ENCODE measurements around the gene C2.
"Not testable (repeated sequence)": the region's sequence is repeated elsewhere in the genome, so short reads cannot be mapped to it uniquely, and the experiment has no call there.

The C2 gene

GRCh38 chr6:31901415-31901952 is 26.0 kb upstream of the C2 start:
- POLR2A ChIA-PET (ENCODE audit: low non-redundant PET): interaction anchor here (1.5 kb wide), 1 partner anchor 44 kb away, joined by 8 read pairs; the partner anchor contains the start of gene CFB
- CTCF ChIA-PET: no interaction called here
- H3K27ac ChIP-seq: peak overlapping the region; percentile 90
- peak; percentile 48 for DNase-seq (ENCODE audit: low spot score)
- TF ChIP-seq, protein P1, sequence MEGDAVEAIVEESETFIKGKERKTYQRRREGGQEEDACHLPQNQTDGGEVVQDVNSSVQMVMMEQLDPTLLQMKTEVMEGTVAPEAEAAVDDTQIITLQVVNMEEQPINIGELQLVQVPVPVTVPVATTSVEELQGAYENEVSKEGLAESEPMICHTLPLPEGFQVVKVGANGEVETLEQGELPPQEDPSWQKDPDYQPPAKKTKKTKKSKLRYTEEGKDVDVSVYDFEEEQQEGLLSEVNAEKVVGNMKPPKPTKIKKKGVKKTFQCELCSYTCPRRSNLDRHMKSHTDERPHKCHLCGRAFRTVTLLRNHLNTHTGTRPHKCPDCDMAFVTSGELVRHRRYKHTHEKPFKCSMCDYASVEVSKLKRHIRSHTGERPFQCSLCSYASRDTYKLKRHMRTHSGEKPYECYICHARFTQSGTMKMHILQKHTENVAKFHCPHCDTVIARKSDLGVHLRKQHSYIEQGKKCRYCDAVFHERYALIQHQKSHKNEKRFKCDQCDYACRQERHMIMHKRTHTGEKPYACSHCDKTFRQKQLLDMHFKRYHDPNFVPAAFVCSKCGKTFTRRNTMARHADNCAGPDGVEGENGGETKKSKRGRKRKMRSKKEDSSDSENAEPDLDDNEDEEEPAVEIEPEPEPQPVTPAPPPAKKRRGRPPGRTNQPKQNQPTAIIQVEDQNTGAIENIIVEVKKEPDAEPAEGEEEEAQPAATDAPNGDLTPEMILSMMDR (conservative IDR thresholded peaks at IDR 0.05; ENCODE audit: low read depth): no peak

DNA sequence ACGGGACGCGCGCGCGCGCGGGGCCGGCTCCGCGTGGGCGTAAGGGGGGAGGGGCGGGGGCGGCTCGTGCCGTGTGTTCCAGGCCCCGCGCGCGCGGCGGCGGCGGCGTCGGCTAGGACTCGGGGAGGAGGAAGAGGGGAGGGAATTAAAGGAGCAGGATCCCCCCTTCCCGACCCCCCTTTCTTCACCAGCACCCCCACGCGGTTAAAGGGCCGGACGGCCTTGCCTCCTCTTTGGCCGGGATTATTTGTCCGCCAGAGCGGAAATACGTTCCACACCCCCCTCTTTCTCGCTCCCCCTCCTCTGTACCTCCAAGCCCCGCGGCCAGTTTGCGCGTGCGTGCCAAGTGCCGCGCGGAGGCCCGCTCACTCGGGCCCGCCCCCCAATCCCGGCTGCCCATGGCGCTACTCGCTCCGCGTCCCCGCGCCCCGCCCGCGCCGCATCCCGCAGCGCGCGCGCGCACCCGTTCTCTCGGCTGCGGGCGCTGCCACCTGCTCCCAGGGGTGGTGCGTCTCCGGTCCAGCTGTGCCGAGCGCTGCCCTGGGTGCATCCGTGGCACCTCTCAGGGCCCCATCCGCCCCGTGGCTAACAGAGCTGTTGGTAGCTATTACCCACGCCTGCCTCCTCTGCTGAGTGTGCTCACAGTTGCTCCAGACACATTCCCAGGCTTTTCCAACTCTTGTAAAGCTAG is 25.4 kb upstream of the C2 start, which contains the start of gene ZBTB12:
TSS of gene ZBTB12 (minus strand) at position 134 of the 691 bp plus-strand sequence. CDS start 781 bp downstream, outside the sequence.
- DNase-seq (ENCODE audit: low spot score): peak; percentile 89
- CTCF ChIA-PET: interaction anchor here (1.1 kb wide), 1 partner anchor 50 kb away, joined by 3 read pairs; no protein-coding TSS in a partner anchor
- TF ChIP-seq, protein P1 (conservative IDR thresholded peaks at IDR 0.05; ENCODE audit: low read depth): no peak
- POLR2A ChIA-PET (ENCODE audit: low non-redundant PET): interaction anchor here (0.6 to 1.5 kb wide), 2 partner anchors 44 to 64 kb away, joined by 3 to 8 read pairs; partner anchors contain the start of gene CFB
- H3K27ac ChIP-seq: peak within 1 kb of the TSS; percentile 90

DNA sequence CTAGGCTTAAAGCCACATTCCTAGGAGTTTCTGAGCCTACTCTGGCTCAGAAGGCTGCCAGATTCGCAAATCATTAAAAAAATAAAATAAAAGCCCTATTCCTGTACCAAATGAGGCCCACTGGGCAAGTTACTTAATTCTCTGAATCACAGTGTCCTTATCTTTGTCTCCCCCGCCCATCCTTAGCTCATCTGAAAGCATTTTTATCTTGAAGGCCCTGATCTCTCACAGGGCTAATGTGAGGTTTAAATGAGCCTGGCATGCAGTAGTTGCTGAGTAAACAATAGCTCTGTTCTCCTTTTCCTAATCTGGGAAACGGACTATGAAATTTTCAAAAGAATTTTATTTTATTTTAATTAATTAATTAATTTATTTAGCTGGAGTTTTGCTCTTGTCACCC is 23.6 kb upstream of the C2 start:
- POLR2A ChIA-PET (ENCODE audit: low non-redundant PET): no interaction called here
- no peak for DNase-seq (ENCODE audit: low spot score)
- CTCF ChIA-PET: interaction anchor here (0.5 kb wide), 1 partner anchor 559 kb away, joined by 3 read pairs; no protein-coding TSS in a partner anchor
- H3K27ac ChIP-seq: no peak overlapping the region
- TF ChIP-seq, protein P1 (conservative IDR thresholded peaks at IDR 0.05; ENCODE audit: low read depth): no peak

DNA sequence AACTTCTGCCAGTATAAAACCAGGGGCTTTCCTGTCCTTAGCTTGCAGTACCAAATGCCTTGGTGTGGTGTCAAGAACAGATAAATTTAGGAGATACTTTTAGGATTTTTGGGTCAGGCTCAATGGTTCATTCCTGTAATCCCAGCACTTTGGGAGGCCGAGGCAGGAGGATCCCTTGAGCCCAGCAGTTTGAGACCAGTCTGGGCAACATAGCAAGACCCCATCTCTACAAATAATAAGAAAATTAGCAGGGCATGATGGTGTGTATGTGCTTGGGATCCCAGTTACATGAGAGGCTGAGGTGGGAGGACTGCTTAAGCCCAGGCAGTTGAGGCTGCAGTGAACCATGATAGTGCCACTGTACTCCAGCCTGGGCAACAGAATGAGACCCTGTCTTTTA is 22.5 kb upstream of the C2 start:
- TF ChIP-seq, protein P1 (conservative IDR thresholded peaks at IDR 0.05; ENCODE audit: low read depth): no peak
- POLR2A ChIA-PET (ENCODE audit: low non-redundant PET): no interaction called here
- CTCF ChIA-PET: interaction anchor here (0.7 kb wide), 1 partner anchor 1282 kb away, joined by 5 read pairs; no protein-coding TSS in a partner anchor

DNA sequence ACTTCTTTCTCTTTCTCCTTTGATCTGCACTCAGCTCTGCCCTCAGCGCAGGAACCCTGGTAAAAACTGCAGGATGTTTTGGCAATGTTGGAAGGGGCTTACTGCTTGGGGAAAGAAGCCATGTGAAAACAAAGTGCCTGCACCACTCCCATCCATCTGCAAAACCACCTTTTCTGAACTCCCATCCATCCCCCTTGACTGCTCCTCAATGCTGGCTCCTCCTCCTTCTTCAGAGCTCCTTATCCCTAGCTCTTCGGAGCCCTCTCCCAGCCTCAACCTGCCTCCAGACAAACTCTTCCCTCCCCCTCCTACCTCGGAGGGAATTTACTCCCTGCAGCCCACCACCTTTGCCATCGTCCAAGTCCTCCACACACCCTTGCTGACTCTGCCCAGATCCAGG is 21.4 kb upstream of the C2 start:
- DNase-seq (ENCODE audit: low spot score): no peak
- POLR2A ChIA-PET (ENCODE audit: low non-redundant PET): interaction anchor here (0.6 kb wide), 1 partner anchor 74 kb away, joined by 4 read pairs; no protein-coding TSS in a partner anchor
- H3K27ac ChIP-seq: no peak overlapping the region
- CTCF ChIA-PET: no interaction called here
- TF ChIP-seq, protein P1 (conservative IDR thresholded peaks at IDR 0.05; ENCODE audit: low read depth): no peak

More for the DNA sequence above, 22.5 kb upstream of the C2 start:
- no peak for DNase-seq (ENCODE audit: low spot score)
- no peak overlapping the region for H3K27ac ChIP-seq

GRCh38 chr6:31906727-31907126 is 20.8 kb upstream of the C2 start:
- CTCF ChIA-PET; H3K27ac ChIP-seq; DNase-seq (ENCODE audit: low spot score): not testable (repeated sequence)
- POLR2A ChIA-PET (ENCODE audit: low non-redundant PET): interaction anchor here (0.6 kb wide), 1 partner anchor 43 kb away, joined by 6 read pairs; no protein-coding TSS in a partner anchor

Measured in RWPE1 (cell line).